Measurements from ENCODE around the gene DENND1A.

The DENND1A gene

DNA sequence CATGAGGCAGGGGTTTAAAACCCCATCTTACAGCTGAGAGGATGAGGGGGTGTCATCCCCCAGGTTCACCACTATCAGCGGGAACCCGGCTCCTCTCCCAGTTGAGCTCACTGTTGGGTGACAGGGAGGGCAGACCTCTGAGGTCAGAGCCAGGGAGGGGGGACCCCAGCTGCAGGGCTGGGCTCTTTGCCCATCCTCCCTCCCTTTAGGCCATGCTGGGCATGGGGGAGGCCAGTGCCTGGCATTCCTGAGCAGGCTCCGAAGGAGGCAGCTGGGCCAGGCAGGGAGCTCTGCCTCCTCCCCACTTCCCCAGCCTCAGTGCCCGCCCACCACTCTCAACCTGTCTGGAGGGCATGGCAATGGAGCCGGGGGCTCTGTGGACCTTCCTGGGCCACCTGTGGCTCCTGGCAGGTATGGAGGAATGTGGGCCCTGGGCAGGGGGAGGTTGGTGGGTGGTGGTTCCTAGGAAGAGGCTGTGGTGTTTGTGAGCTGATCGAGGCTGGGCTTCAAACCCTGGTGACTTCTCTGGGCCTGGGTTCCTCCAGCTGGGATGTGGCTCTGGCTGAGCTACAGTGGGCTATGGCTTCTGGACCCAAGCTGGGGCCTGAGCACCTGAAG is 561.3 kb downstream of the DENND1A start:
- no peak for DNase-seq (ENCODE audit: low spot score)

DNA sequence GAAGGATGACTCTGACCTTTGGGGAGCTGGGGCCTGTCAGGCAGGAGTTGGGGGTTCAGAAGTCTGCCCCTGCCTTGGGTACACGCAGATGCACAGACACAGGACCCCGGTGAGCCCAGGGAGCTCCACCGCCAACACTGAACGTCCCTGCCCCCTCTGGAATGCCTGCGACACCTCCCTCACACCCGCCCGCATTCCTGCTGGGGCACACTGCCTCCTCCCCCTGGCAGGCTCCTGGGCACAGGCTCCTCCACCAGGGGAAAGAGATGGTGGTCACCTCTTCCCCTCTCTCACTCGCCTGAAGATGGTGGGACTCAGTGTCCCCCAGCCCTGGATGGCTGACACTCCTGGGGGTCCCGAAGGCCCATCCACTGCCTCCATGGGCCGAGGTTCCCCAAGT is 561.9 kb downstream of the DENND1A start:
- DNase-seq (ENCODE audit: low spot score), result no peak

DNA sequence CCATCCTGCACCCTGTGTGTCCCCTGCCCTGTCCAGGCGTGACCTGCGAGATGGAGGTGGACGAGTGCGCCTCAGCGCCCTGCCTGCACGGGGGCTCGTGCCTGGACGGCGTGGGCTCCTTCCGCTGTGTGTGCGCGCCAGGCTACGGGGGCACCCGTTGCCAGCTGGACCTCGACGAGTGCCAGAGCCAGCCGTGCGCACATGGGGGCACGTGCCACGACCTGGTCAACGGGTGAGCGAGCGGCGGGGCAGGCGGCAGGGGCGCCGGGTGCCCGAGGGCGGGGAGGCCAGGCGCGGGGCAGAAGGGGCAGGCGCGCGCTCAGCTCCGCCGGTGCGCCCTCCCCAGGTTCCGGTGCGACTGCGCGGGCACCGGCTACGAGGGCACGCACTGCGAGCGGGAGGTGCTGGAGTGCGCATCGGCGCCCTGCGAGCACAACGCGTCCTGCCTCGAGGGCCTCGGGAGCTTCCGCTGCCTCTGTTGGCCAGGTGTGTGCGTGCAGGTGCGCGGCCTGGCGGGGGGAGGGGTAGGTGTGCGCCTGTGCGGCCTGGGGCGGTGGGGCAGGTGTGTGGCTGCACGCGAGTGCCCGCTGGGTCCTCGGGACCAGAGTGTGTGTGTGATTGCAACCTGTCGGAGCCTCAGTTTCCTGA is 563.9 kb downstream of the DENND1A start:
- DNase-seq (ENCODE audit: low spot score), result no peak

DNA sequence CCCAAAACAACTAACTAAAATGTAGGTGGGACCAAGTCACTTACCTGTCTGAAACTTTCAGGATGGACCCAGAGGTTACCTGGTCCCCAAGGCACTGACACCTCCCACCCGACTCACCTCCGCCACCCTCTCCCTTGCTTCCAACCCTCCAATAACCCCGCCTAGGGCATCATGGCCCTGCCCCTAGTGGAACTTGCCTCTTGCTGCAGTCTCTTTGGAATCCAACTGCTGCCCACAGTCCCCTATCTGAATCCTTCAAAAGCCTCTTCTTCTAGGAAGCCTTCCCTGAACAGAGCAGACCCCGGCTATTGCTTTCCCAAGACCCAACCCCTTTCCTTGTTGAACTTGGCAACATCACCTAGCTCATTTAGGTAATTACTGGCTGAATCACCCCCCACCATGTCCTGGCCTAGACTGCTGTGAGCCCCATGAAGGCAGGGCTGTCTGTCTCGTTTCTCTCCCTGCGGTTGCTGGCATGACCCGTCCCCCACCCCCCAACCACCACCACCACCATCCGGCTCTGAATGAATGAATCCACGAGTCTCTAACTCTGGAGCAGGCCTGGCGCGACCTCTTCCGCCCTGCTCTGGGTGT is 564.5 kb downstream of the DENND1A start:
- DNase-seq (ENCODE audit: low spot score), result peak; percentile 42

DNA sequence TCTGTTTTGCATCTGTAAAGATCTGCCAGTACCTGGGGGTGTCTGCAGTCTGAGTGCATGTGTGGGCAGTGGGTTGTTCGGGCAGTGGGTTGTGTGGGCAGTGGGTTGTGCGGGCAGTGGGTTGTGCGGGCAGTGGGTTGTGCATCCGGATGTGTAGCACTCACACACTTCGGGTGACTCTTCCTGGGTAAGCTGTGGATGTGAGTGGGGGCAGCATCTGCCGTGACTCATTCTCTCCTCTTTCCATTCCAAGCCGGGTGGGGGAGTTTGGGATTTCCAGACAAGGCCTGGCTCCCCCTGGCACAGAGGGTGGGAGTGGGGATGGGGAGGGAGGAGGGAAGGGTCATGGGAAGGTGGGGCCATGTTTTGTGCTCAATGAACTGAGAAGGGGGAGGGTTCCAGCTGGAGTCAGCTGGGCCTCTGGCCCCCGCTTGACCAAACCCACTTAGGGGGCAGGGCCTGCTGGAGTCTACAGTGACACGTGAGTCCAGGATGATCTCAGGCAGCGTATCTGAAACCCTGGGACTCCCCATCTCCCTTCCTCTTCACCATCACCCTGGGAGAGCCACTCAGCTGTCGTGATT is 565.6 kb downstream of the DENND1A start:
- no peak for DNase-seq (ENCODE audit: low spot score)

DNA sequence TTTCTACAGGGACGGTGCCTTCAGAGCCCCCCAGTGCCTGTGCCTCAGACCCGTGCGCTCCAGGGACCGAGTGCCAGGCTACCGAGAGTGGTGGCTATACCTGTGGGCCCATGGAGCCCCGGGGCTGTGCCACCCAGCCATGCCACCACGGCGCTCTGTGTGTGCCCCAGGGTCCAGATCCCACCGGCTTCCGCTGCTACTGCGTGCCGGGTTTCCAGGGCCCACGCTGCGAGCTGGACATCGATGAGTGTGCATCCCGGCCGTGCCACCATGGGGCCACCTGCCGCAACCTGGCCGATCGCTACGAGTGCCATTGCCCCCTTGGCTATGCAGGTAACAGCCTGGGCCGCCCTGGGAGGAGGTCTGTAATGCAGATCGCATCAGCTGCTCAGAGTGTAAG is 567.1 kb downstream of the DENND1A start:
- no peak for DNase-seq (ENCODE audit: low spot score)

DNA sequence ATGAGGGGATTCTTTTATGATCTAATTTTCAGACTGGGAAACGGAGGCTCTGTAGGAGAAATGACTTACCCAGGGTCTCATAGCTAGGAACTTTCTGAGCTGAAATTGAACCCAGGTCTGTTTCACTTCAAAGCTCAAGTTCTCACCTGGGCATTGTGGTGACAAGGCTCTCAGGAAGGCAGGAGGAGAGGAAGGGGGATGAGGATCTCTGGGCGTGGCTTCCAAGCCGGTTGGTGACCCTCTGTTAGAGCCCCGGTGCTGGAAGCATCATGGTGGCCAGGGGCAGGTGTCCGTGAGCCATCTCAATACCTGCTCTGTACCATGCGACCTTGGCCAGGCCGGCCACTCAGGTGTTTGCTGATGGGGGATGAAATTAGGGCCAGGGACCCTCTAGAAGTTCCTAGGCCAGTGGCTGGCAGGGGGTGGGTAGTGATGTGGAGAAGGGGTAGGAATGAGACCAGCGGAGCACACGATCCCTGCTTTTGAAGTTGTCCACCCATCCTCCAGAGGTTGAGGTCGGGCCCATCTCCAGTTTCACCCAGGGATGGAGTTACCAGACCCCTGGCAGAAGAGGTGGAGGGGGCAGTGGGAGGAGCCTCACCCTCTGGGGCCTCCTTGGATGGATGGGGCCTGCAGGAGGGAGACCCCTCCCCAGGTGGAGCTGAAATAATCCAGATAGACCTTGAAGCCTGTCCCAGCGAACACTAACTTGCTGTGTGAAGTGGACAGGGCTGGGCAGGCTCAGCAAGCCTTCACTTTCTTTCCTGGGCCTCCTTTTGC is 568.0 kb downstream of the DENND1A start:
- DNase-seq (ENCODE audit: low spot score), result no peak

DNA sequence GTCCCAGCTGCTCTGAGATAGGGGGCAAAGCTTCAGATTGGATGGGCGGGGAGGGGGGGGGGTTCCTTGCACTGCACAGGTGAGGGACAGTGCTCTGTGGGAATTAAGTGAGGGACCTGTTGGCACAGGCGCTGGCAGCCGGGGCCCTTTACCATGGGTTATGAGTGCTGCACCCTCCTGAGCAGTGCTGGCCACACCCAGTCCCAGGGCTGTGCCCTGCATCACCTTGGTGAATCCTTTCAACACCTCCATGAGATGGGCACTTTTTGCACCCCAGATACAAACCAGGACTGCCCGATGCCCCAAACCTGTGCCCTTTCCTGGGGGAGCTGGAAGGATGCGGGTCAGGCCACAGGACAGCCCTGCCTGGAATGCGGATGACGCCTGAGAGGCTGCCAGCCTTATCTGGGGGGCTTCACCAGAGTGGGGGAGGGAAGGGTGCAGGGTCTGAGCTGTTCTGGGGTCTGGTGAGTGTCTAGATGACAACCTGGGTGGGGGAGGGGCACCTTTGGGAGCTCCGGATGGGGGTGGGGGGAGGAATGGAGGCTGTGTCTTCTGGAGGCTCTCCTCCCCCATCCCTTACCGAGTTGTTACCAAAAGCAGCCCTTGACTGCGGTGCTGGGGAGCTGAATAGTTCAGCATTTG is 568.7 kb downstream of the DENND1A start:
- DNase-seq (ENCODE audit: low spot score), result no peak

DNA sequence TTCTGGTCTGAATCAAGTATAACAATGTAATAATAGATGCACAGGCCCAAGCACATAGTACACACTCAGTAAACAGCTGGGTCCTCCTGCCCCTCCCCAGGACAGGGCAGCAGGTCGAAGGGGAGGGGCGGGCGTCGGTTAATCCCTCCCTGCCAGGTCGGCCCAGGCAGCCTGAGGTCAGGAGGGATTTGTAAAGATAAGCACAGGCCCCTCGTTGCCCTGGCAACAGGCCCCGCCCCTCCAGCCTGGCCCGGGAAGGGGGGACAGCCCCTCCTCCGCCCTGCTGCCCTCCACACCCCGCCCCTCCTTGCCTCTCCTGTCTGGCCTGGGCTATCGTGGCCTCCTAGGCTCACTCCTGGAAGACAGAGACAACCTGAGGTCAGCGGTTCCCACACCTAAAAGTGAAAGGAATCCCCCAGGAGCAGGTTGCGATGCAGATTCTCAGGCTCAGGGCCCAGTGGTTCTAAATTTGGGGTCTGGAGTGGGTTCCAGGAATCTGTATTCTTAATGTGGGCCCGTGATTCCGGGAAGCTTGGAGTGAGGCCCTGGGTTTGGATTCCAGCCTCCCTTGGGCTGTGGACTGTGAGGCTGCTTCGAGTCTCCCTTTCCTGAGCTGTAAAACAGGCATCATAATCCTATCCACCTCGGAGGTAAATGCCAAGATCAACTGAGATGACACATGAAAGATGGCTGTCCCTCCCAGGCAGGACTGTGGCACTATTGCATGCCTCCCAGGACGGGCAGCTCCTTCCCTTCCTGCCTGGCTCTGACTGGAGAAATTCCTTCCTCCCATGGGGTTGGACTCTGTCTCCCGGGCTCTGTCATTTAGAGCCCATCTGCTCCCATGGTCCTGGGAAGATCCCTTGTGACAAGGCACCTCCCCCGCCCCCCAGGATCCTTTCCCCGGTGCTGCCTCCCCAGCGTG is 569.5 kb downstream of the DENND1A start:
- DNase-seq (ENCODE audit: low spot score), result no peak

DNA sequence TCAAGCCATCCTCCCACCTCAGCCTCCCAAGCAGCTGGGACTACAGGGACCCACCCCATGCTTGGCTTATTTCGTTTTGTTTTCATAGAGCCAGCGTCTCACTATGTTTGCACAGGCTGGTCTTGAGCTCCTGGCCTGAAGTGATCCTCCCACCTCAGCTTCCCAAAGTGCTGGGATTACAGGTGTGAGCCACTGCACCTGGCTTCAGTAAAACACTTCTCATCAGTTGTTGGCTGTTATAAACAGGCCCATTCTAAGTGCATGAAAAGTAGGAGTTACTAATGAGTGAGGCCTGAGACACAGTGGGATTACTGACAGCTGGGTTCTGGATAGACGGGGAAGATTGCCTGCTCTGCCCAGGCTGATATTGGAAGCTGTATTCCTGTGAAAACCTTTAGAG is 570.4 kb downstream of the DENND1A start:
- DNase-seq (ENCODE audit: low spot score), result no peak

DNA sequence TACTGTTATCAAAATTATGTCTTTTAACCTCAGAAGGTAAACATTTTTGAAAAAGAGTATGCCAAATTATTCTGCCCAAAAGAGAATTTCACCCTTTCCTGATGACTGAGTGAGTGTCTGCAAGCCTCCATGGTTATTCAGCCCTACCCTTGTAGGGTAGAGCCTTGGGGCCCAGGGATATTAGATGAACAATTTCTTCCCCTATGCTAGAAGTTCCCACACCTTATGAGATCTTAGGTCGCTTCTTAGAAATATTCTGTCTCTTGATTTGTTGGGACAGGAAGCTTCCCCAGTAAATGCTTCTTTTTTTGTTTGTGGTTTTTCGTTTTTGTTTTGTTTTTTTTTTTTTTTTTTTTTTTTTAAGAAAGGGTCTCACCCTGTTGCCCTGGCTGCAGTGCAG is 570.8 kb downstream of the DENND1A start:
- DNase-seq (ENCODE audit: low spot score), result no peak

DNA sequence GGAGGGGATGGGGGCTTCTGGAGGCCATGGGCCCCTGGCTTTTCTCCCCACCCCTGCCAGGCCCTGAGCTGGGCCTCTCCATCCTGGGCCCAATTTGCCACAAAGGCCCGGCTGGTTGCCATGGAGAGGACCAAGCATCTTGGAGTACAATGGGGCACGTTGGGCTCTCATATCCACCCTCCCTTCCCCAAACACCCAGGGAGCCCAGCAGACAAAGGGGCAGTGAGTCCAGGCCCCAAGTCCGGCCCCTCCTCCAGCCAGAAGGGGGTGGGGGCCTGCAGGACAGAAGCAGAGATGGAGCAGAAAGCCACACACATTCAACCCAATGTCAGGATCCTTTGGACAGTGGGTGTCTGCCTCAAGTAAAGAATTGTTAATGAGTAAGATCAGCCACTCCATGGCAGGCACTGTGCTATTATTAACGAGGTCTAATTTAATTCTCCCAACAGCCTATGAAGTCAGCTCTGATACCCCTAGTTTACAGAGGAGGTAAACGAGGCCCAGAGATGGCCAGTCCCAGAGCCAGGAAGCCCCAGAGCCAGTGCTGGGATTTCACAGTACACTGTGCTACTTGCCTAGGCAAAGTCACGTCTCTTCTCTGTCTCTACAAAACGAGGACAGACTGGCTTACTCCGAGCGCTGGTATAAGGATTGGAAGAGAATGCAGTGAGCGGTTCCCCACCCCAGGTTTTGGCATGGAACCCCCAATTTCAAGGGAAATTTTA is 571.6 kb downstream of the DENND1A start:
- no peak for DNase-seq (ENCODE audit: low spot score)

DNA sequence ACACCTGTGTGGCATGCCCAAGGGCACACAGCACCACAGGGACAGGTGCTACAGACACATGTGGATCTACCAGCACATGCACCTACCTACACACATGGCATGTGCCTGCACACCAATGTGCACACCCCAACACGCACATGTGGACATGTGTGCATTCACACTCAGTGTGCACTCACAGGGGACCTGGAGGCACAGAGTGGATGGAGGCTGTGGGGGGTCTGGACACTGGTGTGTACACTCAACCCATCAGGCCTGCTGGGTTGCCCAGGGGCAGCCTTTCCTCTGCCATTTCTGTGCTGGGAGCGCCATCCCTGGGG is 572.2 kb downstream of the DENND1A start:
- no peak for DNase-seq (ENCODE audit: low spot score)

DNA sequence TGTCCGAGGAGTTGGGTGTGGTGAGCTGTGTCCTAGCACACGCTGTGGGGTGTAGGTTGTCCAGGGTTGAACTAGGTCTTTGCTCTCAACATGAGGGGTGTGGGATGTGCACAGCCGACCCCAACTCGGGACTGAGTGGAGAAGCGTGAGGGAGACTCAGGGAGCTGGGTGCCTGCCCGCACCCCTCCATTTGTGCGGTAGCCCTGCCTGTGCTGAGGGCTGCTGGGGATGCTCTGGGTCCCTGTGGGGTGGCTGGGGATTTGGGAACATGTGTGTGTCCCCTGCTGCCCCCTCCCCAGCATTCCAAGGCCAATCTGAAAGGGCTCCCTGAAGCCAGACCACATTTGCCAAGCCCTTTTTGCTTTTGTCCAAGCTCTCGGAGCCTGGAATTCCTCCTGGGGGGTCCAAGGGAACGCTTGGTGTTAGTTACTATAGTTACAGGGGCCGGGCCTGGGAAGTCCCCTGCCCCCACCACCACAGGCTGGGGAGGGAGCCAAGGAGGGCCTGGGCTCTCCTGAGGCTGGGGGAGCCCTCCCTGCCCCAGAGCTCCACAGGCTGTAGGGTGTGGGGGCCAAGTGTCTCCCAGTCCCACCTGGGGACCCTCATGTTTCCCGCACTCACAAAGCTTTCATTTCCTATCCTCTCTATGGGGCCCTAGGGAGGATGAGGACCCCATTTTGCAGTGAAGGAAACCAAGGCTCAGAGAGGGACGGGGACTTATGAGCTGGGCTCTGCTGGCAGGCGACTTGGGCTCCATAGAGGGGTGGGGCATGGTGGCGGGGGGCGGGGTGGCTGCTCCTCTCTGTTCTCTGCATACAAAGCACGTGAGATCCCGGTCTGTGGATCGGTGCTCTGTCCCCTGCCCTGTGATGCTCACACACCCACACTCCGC is 572.8 kb downstream of the DENND1A start:
- DNase-seq (ENCODE audit: low spot score), result no peak

DNA sequence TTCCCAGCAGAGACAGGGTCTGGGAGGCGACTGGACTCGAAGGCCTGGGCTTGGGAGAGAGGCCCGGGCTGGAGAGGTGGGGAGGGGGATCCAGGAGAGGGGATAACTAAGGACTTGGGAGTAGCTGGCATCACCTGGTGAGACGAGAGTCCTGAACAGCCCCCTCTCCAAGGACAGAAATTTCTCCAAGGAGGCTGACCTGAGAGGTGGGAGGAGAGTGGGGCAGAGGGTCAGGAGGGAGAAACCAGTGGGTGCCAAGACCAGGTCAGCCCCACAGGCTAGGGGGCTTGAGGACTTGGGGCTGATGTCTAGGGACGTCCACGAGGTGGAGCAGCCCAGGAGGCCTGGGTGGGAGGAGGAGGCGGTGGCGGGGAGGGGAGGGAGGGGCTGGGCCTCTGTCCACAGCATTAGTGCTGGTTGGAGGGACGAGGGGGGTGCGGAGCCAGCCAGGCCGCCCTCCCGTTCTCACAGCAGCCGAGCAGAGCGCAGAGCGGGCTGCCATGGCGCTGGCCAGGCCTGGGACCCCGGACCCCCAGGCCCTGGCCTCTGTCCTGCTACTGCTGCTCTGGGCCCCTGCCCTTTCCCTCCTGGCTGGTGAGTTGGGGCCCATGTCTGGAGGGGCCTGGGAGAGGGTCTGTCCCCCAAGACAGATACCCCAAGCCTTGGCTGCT is 574.0 kb downstream of the DENND1A start, which contains the start of gene CRB2:
CRB2 (plus strand) TSS at position 437 of the 671 bp plus-strand sequence; CDS start at position 501, 64 bp downstream.
- DNase-seq (ENCODE audit: low spot score), result no peak

DNA sequence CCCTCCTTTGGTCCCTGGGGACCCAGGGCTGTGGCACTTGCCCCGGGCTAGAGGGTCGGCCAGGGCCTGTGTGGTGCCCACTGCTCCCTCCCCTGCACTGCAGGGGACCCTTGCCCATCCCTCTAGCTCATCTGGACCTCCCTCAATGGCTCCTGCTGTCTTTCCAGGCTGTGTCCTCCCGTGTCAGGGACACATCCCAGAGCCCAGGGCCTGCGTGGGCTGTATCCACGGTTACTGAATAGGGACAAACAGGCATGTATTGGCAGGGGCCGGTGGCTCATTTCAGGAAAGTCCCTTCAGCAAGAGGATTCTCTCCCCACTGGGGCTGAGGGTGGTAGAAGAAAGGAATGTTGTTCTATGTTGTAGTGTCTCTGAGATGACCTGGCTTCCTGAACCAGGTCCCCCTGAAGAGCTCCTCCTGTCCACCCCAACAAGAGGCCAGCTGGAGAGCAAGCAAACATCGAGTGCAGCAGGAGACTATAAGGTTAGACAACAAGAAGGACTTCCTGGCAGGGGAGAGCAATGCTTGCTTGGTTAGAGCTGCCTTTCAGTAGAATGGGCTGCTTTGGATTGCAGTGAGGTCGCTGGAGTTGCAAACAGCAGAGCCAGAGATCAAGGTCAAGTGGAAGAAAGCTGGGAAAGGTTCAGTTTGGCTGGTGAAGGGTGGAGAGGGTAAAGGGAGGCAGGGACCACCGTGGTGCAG is 575.0 kb downstream of the DENND1A start:
- no peak for DNase-seq (ENCODE audit: low spot score)

DNA sequence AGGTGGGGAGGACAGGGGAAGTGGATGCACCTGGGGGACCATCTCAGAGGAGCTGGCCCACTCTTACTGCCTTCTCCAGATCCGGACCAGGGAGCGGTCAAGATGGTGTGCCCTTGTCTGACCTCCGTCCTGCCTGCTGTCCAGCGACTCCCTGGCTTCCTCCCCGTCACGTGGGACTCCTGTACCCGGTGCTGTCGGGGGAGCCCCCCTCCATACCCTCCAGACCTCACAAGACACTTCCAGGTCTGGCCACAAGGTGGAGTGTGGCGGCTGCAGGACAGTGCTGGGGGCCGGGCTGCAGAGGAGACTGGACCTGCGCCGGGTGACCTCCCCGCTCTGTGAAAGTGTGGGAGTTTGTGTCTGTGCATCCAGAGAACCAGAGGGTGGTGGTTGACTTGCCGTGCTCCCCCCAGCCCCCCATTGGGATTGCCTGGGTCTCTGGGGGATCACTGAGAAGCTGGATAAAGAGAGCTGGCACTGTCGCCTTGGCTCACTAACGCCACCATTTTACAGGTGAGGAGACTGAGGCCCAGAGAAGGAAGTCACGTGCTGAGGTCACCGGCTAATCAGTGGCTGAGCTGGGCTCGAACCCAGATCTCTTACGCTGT is 575.8 kb downstream of the DENND1A start:
- peak; percentile 70 for DNase-seq (ENCODE audit: low spot score)

DNA sequence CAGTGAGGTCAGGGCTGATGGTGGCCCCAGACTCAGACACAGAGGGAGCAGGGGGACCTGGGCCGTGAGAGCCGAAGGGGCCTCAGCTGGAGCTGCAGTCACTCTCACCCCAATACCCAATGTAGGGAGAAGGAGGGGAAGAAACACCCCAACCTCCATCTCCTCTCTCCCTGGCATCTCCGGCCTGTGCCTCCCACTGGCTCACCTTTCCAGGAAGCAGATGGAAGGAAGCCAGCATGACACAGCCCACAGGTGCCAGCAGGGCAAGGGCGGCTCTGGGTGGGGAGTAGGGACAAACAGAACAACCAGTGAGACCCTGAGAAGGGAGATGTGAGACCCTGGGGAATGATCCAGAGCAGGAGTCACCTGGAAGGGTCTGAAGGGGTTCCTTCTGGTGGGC is 576.9 kb downstream of the DENND1A start:
- no peak for DNase-seq (ENCODE audit: low spot score)
